Measurements from ENCODE around the gene PPP3CA.

DNA sequence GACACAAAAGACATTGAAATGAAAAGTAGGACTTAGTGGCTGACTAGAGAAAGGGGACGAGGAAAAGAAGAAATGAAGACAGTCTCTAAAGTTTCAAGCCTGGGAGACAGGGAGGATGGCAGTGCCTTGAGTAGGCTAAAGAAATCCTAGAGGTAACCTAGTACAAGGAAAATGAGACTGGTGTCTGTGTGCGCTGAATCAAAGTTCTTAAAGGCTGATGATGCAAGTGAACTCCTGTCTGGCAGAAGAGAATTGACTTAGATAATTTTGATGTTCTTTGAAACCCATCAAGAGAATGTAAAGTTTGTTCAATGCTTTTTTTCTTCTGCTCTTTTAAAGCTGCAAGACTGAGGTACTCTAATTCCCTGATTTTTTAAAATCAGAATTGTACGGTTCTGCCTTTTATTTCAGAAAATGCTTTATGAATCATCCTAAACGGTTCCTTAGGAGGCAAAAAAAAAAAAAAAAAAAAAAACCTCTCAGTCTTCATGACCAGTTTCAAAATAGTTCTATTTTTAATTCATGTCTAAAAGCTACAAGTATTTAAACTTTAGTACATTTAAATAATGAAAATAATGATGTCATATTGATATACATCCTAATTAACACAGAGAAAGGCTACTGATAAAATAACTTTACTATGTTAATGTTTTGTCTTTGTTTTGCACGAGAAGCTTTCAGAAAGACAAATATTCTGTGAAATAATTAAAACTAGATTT, 189.8 kb downstream of the PPP3CA start:
- TF ChIP-seq, protein P1, sequence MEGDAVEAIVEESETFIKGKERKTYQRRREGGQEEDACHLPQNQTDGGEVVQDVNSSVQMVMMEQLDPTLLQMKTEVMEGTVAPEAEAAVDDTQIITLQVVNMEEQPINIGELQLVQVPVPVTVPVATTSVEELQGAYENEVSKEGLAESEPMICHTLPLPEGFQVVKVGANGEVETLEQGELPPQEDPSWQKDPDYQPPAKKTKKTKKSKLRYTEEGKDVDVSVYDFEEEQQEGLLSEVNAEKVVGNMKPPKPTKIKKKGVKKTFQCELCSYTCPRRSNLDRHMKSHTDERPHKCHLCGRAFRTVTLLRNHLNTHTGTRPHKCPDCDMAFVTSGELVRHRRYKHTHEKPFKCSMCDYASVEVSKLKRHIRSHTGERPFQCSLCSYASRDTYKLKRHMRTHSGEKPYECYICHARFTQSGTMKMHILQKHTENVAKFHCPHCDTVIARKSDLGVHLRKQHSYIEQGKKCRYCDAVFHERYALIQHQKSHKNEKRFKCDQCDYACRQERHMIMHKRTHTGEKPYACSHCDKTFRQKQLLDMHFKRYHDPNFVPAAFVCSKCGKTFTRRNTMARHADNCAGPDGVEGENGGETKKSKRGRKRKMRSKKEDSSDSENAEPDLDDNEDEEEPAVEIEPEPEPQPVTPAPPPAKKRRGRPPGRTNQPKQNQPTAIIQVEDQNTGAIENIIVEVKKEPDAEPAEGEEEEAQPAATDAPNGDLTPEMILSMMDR (IDR thresholded peaks at IDR 0.05; ENCODE audit: low read length) = no peak
- no peak for TF ChIP-seq EZH2phosphoT487 (IDR thresholded peaks at IDR 0.05; ENCODE audit: low read length)

All from MM.1S (cell line).